H1 (cell line): ENCODE measurements around the gene CCSER2. TPM values are rescaled to one million over a fixed set of nuclear protein-coding genes. Genes with fewer than 3 reads are reported as not detected.

Experiments
- CTCF ChIA-PET: fragments of 300-600 bp; sonication (Branson Sonifier 250); formaldehyde crosslinking; loops from one replicate; lab custom pipeline; 2021; ENCODE audit not compliant: partially characterized antibody; lab: Charles Lee
- POLR2A ChIA-PET: fragments of 300-600 bp; sonication (Branson Sonifier 250); formaldehyde crosslinking; loops from one replicate; lab custom pipeline; 2021; ENCODE audit warnings: inconsistent platforms; ENCODE audit not compliant: partially characterized antibody; lab: Charles Lee
- DNase-seq, 2 experiments: peaks; one replicate each; pipeline versions ENCODE4 v3.0.0 to v3.0.0-alpha.2; 2010 to 2022; ENCODE audit warnings: low spot score in 2 of 2, low read depth in 1 of 2, mixed read lengths in 1 of 2
- FAIRE-seq: peaks from 2 replicates; lab custom pipeline; 2011; peaks lifted over from hg19 to GRCh38; lab: Jason Lieb, UNC
- H2AFZ ChIP-seq: 2 replicates; pipeline ENCODE4 v1.8.1; 2012; ENCODE audit warnings: low read length, inconsistent platforms
- H2AK5ac ChIP-seq: 2 replicates; pipeline ENCODE4 v1.6.1; 2013; ENCODE audit warnings: low read depth, low read length
- H2BK120ac ChIP-seq: replicated peaks from 2 replicates; pipeline ENCODE3; 2013; ENCODE audit warnings: low read depth, low read length, inconsistent platforms
- H2BK12ac ChIP-seq: 2 replicates; pipeline ENCODE4 v1.6.1; 2013; ENCODE audit warnings: low read depth, low read length
- H2BK15ac ChIP-seq: 2 replicates; pipeline ENCODE4 v1.6.1; 2013; ENCODE audit warnings: low read length
- H2BK20ac ChIP-seq: 2 replicates; pipeline ENCODE4 v1.6.1; 2013; ENCODE audit warnings: low read length
- H2BK5ac ChIP-seq: 2 replicates; pipeline ENCODE4 v1.6.1; 2013; ENCODE audit warnings: low read depth, low read length
- H3K14ac ChIP-seq: 2 replicates; pipeline ENCODE4 v1.6.1; 2013; ENCODE audit warnings: inconsistent platforms; ENCODE audit not compliant: insufficient read length
- H3K18ac ChIP-seq: 2 replicates; pipeline ENCODE4 v1.6.1; 2013; ENCODE audit warnings: low read length; ENCODE audit errors: extremely low read depth
- H3K23ac ChIP-seq: 2 replicates; pipeline ENCODE4 v1.6.1; 2013; ENCODE audit warnings: inconsistent platforms; ENCODE audit not compliant: insufficient read length
- H3K23me2 ChIP-seq: 2 replicates; pipeline ENCODE4 v1.6.1; 2013; ENCODE audit warnings: low read depth, low read length
- H3K27ac ChIP-seq: 2 replicates; pipeline ENCODE4 v1.6.1; 2011; ENCODE audit warnings: low read depth, low read length, inconsistent platforms
- H3K27me3 ChIP-seq, 4 experiments: replicated peaks in 1 of 4; 1 replicate in 1 of 4; 2 replicates in 3 of 4; pipeline versions ENCODE4 v1.6.1 to v1.8.1; 2011 to 2013; ENCODE audit warnings: low read length in 3 of 4, mild to moderate bottlenecking in 3 of 4, inconsistent platforms in 2 of 4, mixed read lengths in 2 of 4, moderate library complexity in 1 of 4; ENCODE audit not compliant: control insufficient read depth in 3 of 4, insufficient read depth in 3 of 4; ENCODE audit errors: extremely low read depth in 1 of 4
- H3K36me3 ChIP-seq, 4 experiments: 2 replicates each; pipeline versions ENCODE4 v1.6.1 to v1.8.1; 2011 to 2013; ENCODE audit warnings: mild to moderate bottlenecking in 4 of 4, low read length in 3 of 4, moderate library complexity in 2 of 4, control low read depth in 1 of 4, inconsistent platforms in 1 of 4; ENCODE audit not compliant: insufficient read depth in 4 of 4, control insufficient read depth in 2 of 4
- H3K4ac ChIP-seq: replicated peaks from 2 replicates; pipeline ENCODE3; 2013; ENCODE audit warnings: low read length, low read depth, mixed read lengths, inconsistent platforms; ENCODE audit not compliant: insufficient read length
- H3K4me1 ChIP-seq, 4 experiments: replicated peaks in 1 of 4; 1 replicate in 1 of 4; 2 replicates in 3 of 4; pipeline versions ENCODE4 v1.6.1 to v1.8.1; 2011 to 2013; ENCODE audit warnings: low read length in 3 of 4, inconsistent platforms in 2 of 4, mixed read lengths in 1 of 4; ENCODE audit not compliant: insufficient read depth in 4 of 4, control insufficient read depth in 3 of 4
- H3K4me2 ChIP-seq, 2 experiments: 2 replicates each; pipeline versions ENCODE4 v1.6.1 to v1.8.1; 2011 to 2013; ENCODE audit warnings: low read depth in 2 of 2, low read length in 2 of 2, control low read depth in 1 of 2, inconsistent platforms in 1 of 2, mild to moderate bottlenecking in 1 of 2; ENCODE audit not compliant: insufficient read depth in 1 of 2
- H3K4me3 ChIP-seq, 4 experiments: fragments of 200-600, 300-600 bp in 1 of 4; sonication (generic), shearing (Covaris generic), sonication (Bioruptor Twin) in 1 of 4; 2 replicates each; pipeline versions ENCODE4 v1.5.1 to v1.8.1; 2011 to 2016; ENCODE audit warnings: low read length in 4 of 4, low read depth in 3 of 4, control low read depth in 2 of 4, inconsistent platforms in 2 of 4, mild to moderate bottlenecking in 2 of 4, mixed read lengths in 1 of 4, moderate library complexity in 1 of 4; ENCODE audit not compliant: insufficient read depth in 2 of 4; ENCODE audit errors: extremely low read depth in 1 of 4
- H3K56ac ChIP-seq: replicated peaks from 2 replicates; pipeline ENCODE3; 2013; ENCODE audit warnings: low read depth, mild to moderate bottlenecking, mixed read lengths, low read length, inconsistent platforms; ENCODE audit not compliant: insufficient read length
- H3K79me1 ChIP-seq: 2 replicates; pipeline ENCODE4 v1.6.1; 2013; ENCODE audit warnings: low read depth, low read length, control low read depth
- H3K79me2 ChIP-seq, 2 experiments: 2 replicates each; pipeline versions ENCODE4 v1.6.1 to v1.8.1; 2012 to 2013; ENCODE audit warnings: low read length in 2 of 2, mild to moderate bottlenecking in 2 of 2, inconsistent platforms in 1 of 2; ENCODE audit not compliant: insufficient read depth in 2 of 2, control insufficient read depth in 1 of 2
- H3K9ac ChIP-seq, 4 experiments: replicated peaks in 1 of 4; 1 replicate in 1 of 4; 2 replicates in 3 of 4; pipeline versions ENCODE4 v1.6.1 to v1.8.1; 2011 to 2013; ENCODE audit warnings: low read depth in 3 of 4, low read length in 3 of 4, control low read depth in 2 of 4, mild to moderate bottlenecking in 2 of 4, moderate library complexity in 2 of 4, inconsistent platforms in 1 of 4; ENCODE audit errors: extremely low read depth in 1 of 4
- H3K9me3 ChIP-seq, 2 experiments: 2 replicates each; pipeline versions ENCODE4 v1.6.1 to v1.8.1; 2012 to 2013; ENCODE audit warnings: mild to moderate bottlenecking in 2 of 2, moderate library complexity in 2 of 2, control low read depth in 1 of 2, inconsistent platforms in 1 of 2, low read depth in 1 of 2, low read length in 1 of 2, mixed read lengths in 1 of 2; ENCODE audit not compliant: insufficient read depth in 2 of 2
- H4K20me1 ChIP-seq, 2 experiments: replicated peaks in 1 of 2; 2 replicates each; pipeline versions ENCODE3 to v1.8.1; 2011 to 2013; ENCODE audit warnings: inconsistent platforms in 2 of 2, low read length in 2 of 2, mild to moderate bottlenecking in 1 of 2; ENCODE audit not compliant: insufficient read depth in 2 of 2, control insufficient read depth in 1 of 2
- H4K5ac ChIP-seq: 2 replicates; pipeline ENCODE4 v1.6.1; 2013; ENCODE audit warnings: low read length, low read depth, mixed read lengths, inconsistent platforms; ENCODE audit not compliant: insufficient read length
- H4K8ac ChIP-seq: 2 replicates; pipeline ENCODE4 v1.8.0; 2013; ENCODE audit warnings: mild to moderate bottlenecking, moderate library complexity, low read length, inconsistent platforms; ENCODE audit not compliant: insufficient read depth; ENCODE audit errors: extremely low read depth
- H4K91ac ChIP-seq: replicated peaks from 2 replicates; pipeline ENCODE3; 2013; ENCODE audit warnings: low read length, mixed read lengths, inconsistent platforms; ENCODE audit not compliant: insufficient read length
- CHD2 ChIP-seq: IDR thresholded peaks from 2 replicates; pipeline ENCODE4 v1.6.1; 2012; ENCODE audit warnings: low read length, improper control_type of control experiment
- GTF2F1 ChIP-seq: IDR thresholded peaks from 2 replicates; pipeline ENCODE4 v1.6.1; 2012; ENCODE audit warnings: low read depth, low read length, improper control_type of control experiment, borderline replicate concordance
- NANOG ChIP-seq: IDR thresholded peaks from 2 replicates; pipeline ENCODE4 v1.6.1; 2011; ENCODE audit warnings: low read length, low read depth, mild to moderate bottlenecking, inconsistent platforms; ENCODE audit not compliant: insufficient read depth, poor library complexity, severe bottlenecking
- SP1 ChIP-seq: IDR thresholded peaks from 2 replicates; pipeline ENCODE4 v1.6.1; 2011; ENCODE audit warnings: low read depth, low read length
- SP4 ChIP-seq: IDR thresholded peaks from 2 replicates; pipeline ENCODE4 v1.6.1; 2012; ENCODE audit warnings: low read length, inconsistent platforms
- WGBS, 2 experiments: shearing (Covaris generic) in 1 of 2; methylation state at CpG; one replicate each; pipeline versions ENCODE4 v1.1.6 to v1.1.7; 2013 to 2015; ENCODE audit warnings: low lambda C conversion rate in 2 of 2, mixed read lengths in 2 of 2, inconsistent platforms in 1 of 2, low coverage in 1 of 2, missing lambda C conversion rate in 1 of 2; ENCODE audit not compliant: insufficient replicate concordance in 2 of 2, insufficient coverage in 1 of 2, insufficient read length in 1 of 2; ENCODE audit errors: extremely low coverage in 1 of 2, missing lambda C conversion rate in 1 of 2; 5-methylcytosine and 5-hydroxymethylcytosine counted together
- polyA plus RNA-seq, 7 experiments: library from polyadenylated mRNA; depleted of rRNA in 3 of 7; stranded (reverse) in 5 of 7; unstranded in 2 of 7; fragments of >200 nt in 5 of 7; fragments of 200-250 nt in 2 of 7; gene quantifications; 1 replicate in 5 of 7; 2 replicates in 1 of 7; 4 replicates in 1 of 7; pipeline versions ENCODE4 v1.2.1 to v1.2.3, GENCODE V29; 2011 to 2013; ENCODE audit warnings: missing spikeins in 2 of 7, mixed read lengths in 2 of 7
- total RNA-seq: library from RNA; stranded (reverse); fragmentation: NEBNext Ultra II Directional; extraction: Animal tissue kit (Norgen Biotek cat#: 25700); gene quantifications from 2 replicates; pipeline ENCODE4 v1.2.1, GENCODE V29; 2021

CCSER2 gene
- total and polyA plus RNA-seq, 2 of the 8 experiments (the other 6 are each of a cell fraction or from before 2014, with no cell fraction given): 6.9 to 30.5 TPM

GRCh38 chr10:84337199-84337598 is 8.8 kb downstream of the CCSER2 start:
- H4K5ac ChIP-seq: no peak overlapping the region
- WGBS, 2 experiments: 75% methylated on average over 3 of the region's 3 CpGs; no CpG with 5 or more reads in 1 of the 2 experiments
- no peak overlapping the region for H3K18ac ChIP-seq
- no peak overlapping the region for H4K91ac ChIP-seq
- FAIRE-seq (no peak), DNase-seq (no peak)
- H2BK5ac ChIP-seq: no peak overlapping the region
- H3K27ac ChIP-seq: no peak overlapping the region
- H3K23ac ChIP-seq: no peak overlapping the region
- peaks cover 4 to 88% of the 10 kb centered on the region in 2 experiments; a peak in 3 of 4 replicates for H3K79me2 ChIP-seq
- H2BK12ac ChIP-seq: no peak overlapping the region
- no peak overlapping the region for H2BK20ac ChIP-seq
- CTCF ChIA-PET: interaction anchor here (0.6 to 1.5 kb wide), 4 partner anchors 15 to 68 kb away, joined by 3 to 5 read pairs (median 4); no protein-coding TSS in a partner anchor
- H3K4ac ChIP-seq: no peak overlapping the region
- H3K36me3 ChIP-seq: no peaks in the 10 kb centered on the region
- no peak overlapping the region for H3K56ac ChIP-seq
- H3K9ac ChIP-seq: no peak overlapping the region; a peak in 1 of 7 replicates
- no peaks in the 10 kb centered on the region for H3K23me2 ChIP-seq
- no peaks in the 10 kb centered on the region for H3K27me3 ChIP-seq
- H2AK5ac ChIP-seq: no peak overlapping the region
- no peaks in the 10 kb centered on the region for H3K9me3 ChIP-seq
- H2BK120ac ChIP-seq: no peak overlapping the region
- H3K4me2 ChIP-seq: no peak overlapping the region
- H3K4me1 ChIP-seq: peaks cover 0 to 15% (median 12%) of the 10 kb centered on the region in 4 experiments; a peak in 4 of 7 replicates
- no peak overlapping the region for H4K8ac ChIP-seq
- no peak overlapping the region for H2AFZ ChIP-seq
- no peak overlapping the region for H3K4me3 ChIP-seq
- POLR2A ChIA-PET: interaction anchor here (1.1 kb wide), 1 partner anchor 9 kb away, joined by 4 read pairs; the partner anchor contains the start of gene CCSER2
- H2BK15ac ChIP-seq: no peak overlapping the region
- no peak overlapping the region for H3K14ac ChIP-seq
- peaks cover 0 to 2% of the 10 kb centered on the region in 2 experiments for H4K20me1 ChIP-seq
- peaks cover 6% of the 10 kb centered on the region for H3K79me1 ChIP-seq
- TF ChIP-seq GTF2F1 (no peak), CHD2 (no peak), SP4 (no peak), SP1 (no peak), NANOG (no peak)
